Stimulated activated naive CD8-positive, alpha-beta T cell treated with anti-CD3 and anti-CD28 coated beads, Interleukin-15, amount 100 ng/mL, for 72 hours (primary cell): ENCODE measurements around the gene DNAI2.

ENCODE experiments used
- ATAC-seq: fragments of 150-1000 bp; cut with Tn5 transposase; 2 replicates; pipeline ENCODE4 v1.10.0; 2021; ENCODE audit warnings: mild to moderate bottlenecking, moderate library complexity
- DNase-seq, 2 donors: peaks; one replicate each; pipeline ENCODE4 v3.0.0; 2021 to 2022
- H3K27ac Mint-ChIP-seq, 2 donors: one replicate each; pipeline ENCODE4 v1.8.0; 2022; ENCODE audit warnings: mild to moderate bottlenecking in 2 of 2, mixed read lengths in 2 of 2, moderate library complexity in 2 of 2
- H3K27me3 Mint-ChIP-seq: one replicate; pipeline ENCODE4 v1.8.0; 2022; ENCODE audit warnings: mixed read lengths
- H3K4me1 Mint-ChIP-seq: one replicate; pipeline ENCODE4 v1.8.0; 2022; ENCODE audit warnings: mild to moderate bottlenecking, mixed read lengths
- H3K4me3 Mint-ChIP-seq, 2 donors: one replicate each; pipeline ENCODE4 v1.8.0; 2022; ENCODE audit warnings: mild to moderate bottlenecking in 2 of 2, mixed read lengths in 2 of 2, moderate library complexity in 1 of 2
- H3K9me3 Mint-ChIP-seq, 2 donors: one replicate each; pipeline ENCODE4 v1.8.0; 2022; ENCODE audit warnings: mixed read lengths in 2 of 2

DNAI2 gene

GRCh38 chr17:74347646-74348045, 73.6 kb downstream of the DNAI2 start:
- H3K27me3 Mint-ChIP-seq, result peaks cover 53% of the 10 kb centered on the region
- H3K4me3 Mint-ChIP-seq, result no peak overlapping the region
- H3K27ac Mint-ChIP-seq, result no peak overlapping the region
- DNase-seq (no peak), ATAC-seq (no peak)
- no peaks in the 10 kb centered on the region for H3K9me3 Mint-ChIP-seq
- peaks cover 5% of the 10 kb centered on the region for H3K4me1 Mint-ChIP-seq

GRCh38 chr17:74349120-74349519, 75.1 kb downstream of the DNAI2 start:
- H3K27me3 Mint-ChIP-seq, result peaks cover 68% of the 10 kb centered on the region
- ATAC-seq (no peak), DNase-seq (no peak)
- H3K27ac Mint-ChIP-seq, result no peak overlapping the region
- H3K4me1 Mint-ChIP-seq, result peaks cover 10% of the 10 kb centered on the region
- H3K9me3 Mint-ChIP-seq, result no peaks in the 10 kb centered on the region
- no peak overlapping the region for H3K4me3 Mint-ChIP-seq

- no peaks in the 10 kb centered on the region for H3K9me3 Mint-ChIP-seq
- H3K27me3 Mint-ChIP-seq, result peaks cover 77% of the 10 kb centered on the region
- no peak for ATAC-seq
- no peak overlapping the region for H3K27ac Mint-ChIP-seq
- H3K4me1 Mint-ChIP-seq, result peaks cover 13% of the 10 kb centered on the region
- no peak for DNase-seq
- H3K4me3 Mint-ChIP-seq, result no peak overlapping the region
Observed at GRCh38 chr17:74350486-74350885, 76.5 kb downstream of the DNAI2 start.

- Mint-ChIP-seq H3K4me3 (no peak overlapping the region), H3K9me3 (no peaks in the 10 kb centered on the region), H3K4me1 (peaks cover 13% of the 10 kb centered on the region), H3K27ac (no peak overlapping the region), H3K27me3 (peaks cover 81% of the 10 kb centered on the region)
- DNase-seq, result no peak
- no peak for ATAC-seq
Observed at GRCh38 chr17:74351552-74352210, 77.6 kb downstream of the DNAI2 start.

GRCh38 chr17:74353446-74354060, 79.5 kb downstream of the DNAI2 start:
- H3K27ac Mint-ChIP-seq, result no peak overlapping the region
- DNase-seq (no peak), ATAC-seq (no peak)
- no peak overlapping the region for H3K4me3 Mint-ChIP-seq
- H3K9me3 Mint-ChIP-seq, result no peaks in the 10 kb centered on the region
- peaks cover 94% of the 10 kb centered on the region for H3K27me3 Mint-ChIP-seq
- peaks cover 13% of the 10 kb centered on the region for H3K4me1 Mint-ChIP-seq

GRCh38 chr17:74354123-74354522, 80.1 kb downstream of the DNAI2 start:
- ATAC-seq, result peak; percentile 86
- no peak overlapping the region for H3K27ac Mint-ChIP-seq
- peaks cover 94% of the 10 kb centered on the region for H3K27me3 Mint-ChIP-seq
- no peaks in the 10 kb centered on the region for H3K9me3 Mint-ChIP-seq
- peak overlapping the region in 1 of 2 donors; percentile 48 for H3K4me3 Mint-ChIP-seq
- peaks cover 13% of the 10 kb centered on the region for H3K4me1 Mint-ChIP-seq
- peak; percentile 69 to 71 for DNase-seq

- H3K4me3 Mint-ChIP-seq, result no peak overlapping the region
- H3K27me3 Mint-ChIP-seq, result peaks cover 97% of the 10 kb centered on the region
- DNase-seq (no peak), ATAC-seq (peak; percentile 40)
- H3K27ac Mint-ChIP-seq, result no peak overlapping the region
- no peaks in the 10 kb centered on the region for H3K9me3 Mint-ChIP-seq
- peaks cover 13% of the 10 kb centered on the region for H3K4me1 Mint-ChIP-seq
Observed at GRCh38 chr17:74354561-74354960, 80.5 kb downstream of the DNAI2 start.

GRCh38 chr17:74355065-74355464, 81.0 kb downstream of the DNAI2 start:
- Mint-ChIP-seq H3K27me3 (peaks cover 97% of the 10 kb centered on the region), H3K9me3 (no peaks in the 10 kb centered on the region), H3K4me1 (peaks cover 13% of the 10 kb centered on the region), H3K4me3 (no peak overlapping the region), H3K27ac (no peak overlapping the region)
- DNase-seq (no peak), ATAC-seq (no peak)

GRCh38 chr17:74356646-74357465, 82.8 kb downstream of the DNAI2 start:
- H3K27me3 Mint-ChIP-seq, result peaks cover 100% of the 10 kb centered on the region
- peak overlapping the region in 1 of 2 donors; percentile 59 for H3K4me3 Mint-ChIP-seq
- DNase-seq (peak in 1 of 2 donors; percentile 23), ATAC-seq (peak; percentile 18)
- H3K4me1 Mint-ChIP-seq, result peaks cover 21% of the 10 kb centered on the region
- no peaks in the 10 kb centered on the region for H3K9me3 Mint-ChIP-seq
- no peak overlapping the region for H3K27ac Mint-ChIP-seq

GRCh38 chr17:74357466-74357809, 83.4 kb downstream of the DNAI2 start:
- no peak for DNase-seq
- no peak for ATAC-seq
- no peaks in the 10 kb centered on the region for H3K9me3 Mint-ChIP-seq
- peaks cover 22% of the 10 kb centered on the region for H3K4me1 Mint-ChIP-seq
- H3K4me3 Mint-ChIP-seq, result no peak overlapping the region
- H3K27ac Mint-ChIP-seq, result no peak overlapping the region
- peaks cover 100% of the 10 kb centered on the region for H3K27me3 Mint-ChIP-seq

- H3K4me3 Mint-ChIP-seq, result no peak overlapping the region
- H3K9me3 Mint-ChIP-seq, result no peaks in the 10 kb centered on the region
- no peak overlapping the region for H3K27ac Mint-ChIP-seq
- DNase-seq, result no peak
- peaks cover 22% of the 10 kb centered on the region for H3K4me1 Mint-ChIP-seq
- peaks cover 89% of the 10 kb centered on the region for H3K27me3 Mint-ChIP-seq
- ATAC-seq, result no peak
Observed at GRCh38 chr17:74358697-74359096, 84.7 kb downstream of the DNAI2 start.

GRCh38 chr17:74359916-74360315, 85.9 kb downstream of the DNAI2 start:
- H3K4me3 Mint-ChIP-seq, result no peak overlapping the region
- ATAC-seq (no peak), DNase-seq (no peak)
- H3K27me3 Mint-ChIP-seq, result peaks cover 77% of the 10 kb centered on the region
- H3K4me1 Mint-ChIP-seq, result peaks cover 14% of the 10 kb centered on the region
- H3K27ac Mint-ChIP-seq, result no peak overlapping the region
- no peaks in the 10 kb centered on the region for H3K9me3 Mint-ChIP-seq

- DNase-seq (no peak), ATAC-seq (no peak)
- H3K27me3 Mint-ChIP-seq, result peaks cover 67% of the 10 kb centered on the region
- H3K9me3 Mint-ChIP-seq, result no peaks in the 10 kb centered on the region
- H3K4me3 Mint-ChIP-seq, result no peak overlapping the region
- peaks cover 14% of the 10 kb centered on the region for H3K4me1 Mint-ChIP-seq
- H3K27ac Mint-ChIP-seq, result no peak overlapping the region
Observed at GRCh38 chr17:74360899-74361229, 86.8 kb downstream of the DNAI2 start.

- Mint-ChIP-seq H3K4me3 (no peak within 1 kb of the TSS), H3K4me1 (peaks cover 14% of the 10 kb centered on the region), H3K27ac (no peak within 1 kb of the TSS), H3K27me3 (peaks cover 61% of the 10 kb centered on the region), H3K9me3 (no peaks in the 10 kb centered on the region)
- DNase-seq (peak; percentile 36 to 49), ATAC-seq (peak; percentile 75)
Observed at GRCh38 chr17:74361230-74362068, 87.4 kb downstream of the DNAI2 start, which contains the start of gene BTBD17. TSS of gene BTBD17 (minus strand) at chr17:74361868. CDS start at chr17:74361819, 49 bp downstream.

GRCh38 chr17:74362069-74362405, 88.0 kb downstream of the DNAI2 start:
- H3K4me1 Mint-ChIP-seq, result peaks cover 14% of the 10 kb centered on the region
- no peak overlapping the region for H3K4me3 Mint-ChIP-seq
- H3K27ac Mint-ChIP-seq, result no peak overlapping the region
- H3K9me3 Mint-ChIP-seq, result no peaks in the 10 kb centered on the region
- ATAC-seq (no peak), DNase-seq (no peak)
- peaks cover 55% of the 10 kb centered on the region for H3K27me3 Mint-ChIP-seq
